ENCODE results near the gene SHB. TPM values are rescaled to one million over a fixed set of nuclear protein-coding genes. Genes with fewer than 3 reads are reported as not detected.
A peak's percentile ranks its signal among the peaks of the same experiment; 100 is the strongest.
"Not testable (repeated sequence)": the region's sequence is repeated elsewhere in the genome, so short reads cannot be mapped to it uniquely, and the experiment has no call there.

SHB gene
- polyA plus RNA-seq, 3 donors, result 17.4 to 20.0 (median 17.9) TPM

- DNase-seq, result no peak
These were observed 146.5 kb downstream of the SHB start for GRCh38 chr9:37922363-37923117.

- no peak for DNase-seq
These were observed 147.3 kb downstream of the SHB start for GRCh38 chr9:37921546-37922300.

GRCh38 chr9:37921168-37921510, 147.9 kb downstream of the SHB start:
- no peak for DNase-seq

- no peak for DNase-seq
These were observed 148.4 kb downstream of the SHB start for GRCh38 chr9:37920471-37921167.

GRCh38 chr9:37919956-37920335, 149.1 kb downstream of the SHB start:
- no peak for DNase-seq

- no peak for DNase-seq
These were observed 149.6 kb downstream of the SHB start for GRCh38 chr9:37919246-37919955.

GRCh38 chr9:37918665-37919170, 150.3 kb downstream of the SHB start:
- DNase-seq, result no peak

- DNase-seq, result no peak
These were observed 151.0 kb downstream of the SHB start for GRCh38 chr9:37917801-37918664.

- DNase-seq, result no peak
These were observed 151.7 kb downstream of the SHB start for GRCh38 chr9:37917313-37917731.

- DNase-seq, result no peak
These were observed 152.3 kb downstream of the SHB start for GRCh38 chr9:37916471-37917312.

GRCh38 chr9:37915911-37916470, 153.0 kb downstream of the SHB start:
- no peak for DNase-seq

- DNase-seq, result no peak
These were observed 154.2 kb downstream of the SHB start for GRCh38 chr9:37914701-37915358.

- DNase-seq, result no peak
These were observed 154.9 kb downstream of the SHB start for GRCh38 chr9:37914154-37914551.

- peak; percentile 85 for DNase-seq
These were observed 155.4 kb downstream of the SHB start for GRCh38 chr9:37913480-37914153.

GRCh38 chr9:37911271-37911681, 157.8 kb downstream of the SHB start:
- DNase-seq, result no peak

GRCh38 chr9:37910271-37910670, 158.8 kb downstream of the SHB start:
- no peak for DNase-seq

GRCh38 chr9:37909836-37910235, 159.2 kb downstream of the SHB start:
- not testable (repeated sequence) for DNase-seq

- DNase-seq, result no peak
These were observed 159.7 kb downstream of the SHB start for GRCh38 chr9:37909326-37909725.

Data from renal pelvis (tissue), 4 donors.